GM19372 (cell line): ENCODE data around the gene PSRC1.

ENCODE experiments used
- ATAC-seq: cut with Tn5 transposase; IDR thresholded peaks from one replicate; pipeline ENCODE4 v1.9.1; 2021; ENCODE audit warnings: mild to moderate bottlenecking, low read depth, moderate library complexity; ENCODE audit not compliant: unreplicated experiment

Gene PSRC1

GRCh38 chr1:109249654-109250401 is 33.1 kb downstream of the PSRC1 start:
- peak; percentile 40 for ATAC-seq

GRCh38 chr1:109248797-109249629 is 33.9 kb downstream of the PSRC1 start, which contains the start of gene CELSR2:
Gene CELSR2 (plus strand): TSS chr1:109249539. CDS start chr1:109250080, 541 bp downstream.
- peak; percentile 82 for ATAC-seq

- no peak for ATAC-seq
These were observed 34.5 kb downstream of the PSRC1 start for GRCh38 chr1:109248444-109248796.

- no peak for ATAC-seq
These were observed 35.3 kb downstream of the PSRC1 start for GRCh38 chr1:109247401-109248365.

GRCh38 chr1:109246141-109246551 is 36.8 kb downstream of the PSRC1 start:
- no peak for ATAC-seq

GRCh38 chr1:109243860-109244552 is 38.9 kb downstream of the PSRC1 start:
- ATAC-seq, result no peak

GRCh38 chr1:109243221-109243620 is 39.7 kb downstream of the PSRC1 start:
- ATAC-seq, result no peak

- no peak for ATAC-seq
These were observed 40.6 kb downstream of the PSRC1 start for GRCh38 chr1:109242387-109242786.

GRCh38 chr1:109241841-109242345 is 41.1 kb downstream of the PSRC1 start:
- ATAC-seq, result no peak

GRCh38 chr1:109241344-109241743 is 41.6 kb downstream of the PSRC1 start:
- ATAC-seq, result no peak

- no peak for ATAC-seq
These were observed 42.5 kb downstream of the PSRC1 start for GRCh38 chr1:109240158-109241152.

GRCh38 chr1:109239409-109240068 is 43.4 kb downstream of the PSRC1 start:
- ATAC-seq, result no peak

GRCh38 chr1:109239047-109239408 is 43.9 kb downstream of the PSRC1 start:
- ATAC-seq, result no peak

GRCh38 chr1:109238382-109238781 is 44.6 kb downstream of the PSRC1 start:
- ATAC-seq, result no peak

- no peak for ATAC-seq
These were observed 45.4 kb downstream of the PSRC1 start for GRCh38 chr1:109237512-109237911.

- no peak for ATAC-seq
These were observed 47.8 kb downstream of the PSRC1 start for GRCh38 chr1:109235137-109235536.

GRCh38 chr1:109231066-109231465 is 51.9 kb downstream of the PSRC1 start:
- ATAC-seq, result no peak
